GM18502 (cell line): ENCODE data around the gene DDX39B.

Experiments used
- ATAC-seq: cut with Tn5 transposase; IDR thresholded peaks from one replicate; pipeline ENCODE4 v1.9.1; 2021; ENCODE audit warnings: mild to moderate bottlenecking; ENCODE audit not compliant: unreplicated experiment, poor library complexity

The DDX39B gene

DNA sequence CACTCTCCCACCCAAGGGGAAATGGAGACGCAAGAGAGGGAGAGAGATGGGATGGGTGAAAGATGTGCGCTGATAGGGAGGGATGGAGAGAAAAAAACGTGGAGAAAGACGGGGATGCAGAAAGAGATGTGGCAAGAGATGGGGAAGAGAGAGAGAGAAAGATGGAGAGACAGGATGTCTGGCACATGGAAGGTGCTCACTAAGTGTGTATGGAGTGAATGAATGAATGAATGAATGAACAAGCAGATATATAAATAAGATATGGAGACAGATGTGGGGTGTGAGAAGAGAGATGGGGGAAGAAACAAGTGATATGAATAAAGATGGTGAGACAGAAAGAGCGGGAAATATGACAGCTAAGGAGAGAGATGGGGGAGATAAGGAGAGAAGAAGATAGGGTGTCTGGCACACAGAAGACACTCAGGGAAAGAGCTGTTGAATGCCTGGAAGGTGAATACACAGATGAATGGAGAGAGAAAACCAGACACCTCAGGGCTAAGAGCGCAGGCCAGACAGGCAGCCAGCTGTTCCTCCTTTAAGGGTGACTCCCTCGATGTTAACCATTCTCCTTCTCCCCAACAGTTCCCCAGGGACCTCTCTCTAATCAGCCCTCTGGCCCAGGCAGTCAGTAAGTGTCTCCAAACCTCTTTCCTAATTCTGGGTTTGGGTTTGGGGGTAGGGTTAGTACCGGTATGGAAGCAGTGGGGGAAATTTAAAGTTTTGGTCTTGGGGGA, 34.3 kb upstream of the DDX39B start:
- no peak for ATAC-seq

DNA sequence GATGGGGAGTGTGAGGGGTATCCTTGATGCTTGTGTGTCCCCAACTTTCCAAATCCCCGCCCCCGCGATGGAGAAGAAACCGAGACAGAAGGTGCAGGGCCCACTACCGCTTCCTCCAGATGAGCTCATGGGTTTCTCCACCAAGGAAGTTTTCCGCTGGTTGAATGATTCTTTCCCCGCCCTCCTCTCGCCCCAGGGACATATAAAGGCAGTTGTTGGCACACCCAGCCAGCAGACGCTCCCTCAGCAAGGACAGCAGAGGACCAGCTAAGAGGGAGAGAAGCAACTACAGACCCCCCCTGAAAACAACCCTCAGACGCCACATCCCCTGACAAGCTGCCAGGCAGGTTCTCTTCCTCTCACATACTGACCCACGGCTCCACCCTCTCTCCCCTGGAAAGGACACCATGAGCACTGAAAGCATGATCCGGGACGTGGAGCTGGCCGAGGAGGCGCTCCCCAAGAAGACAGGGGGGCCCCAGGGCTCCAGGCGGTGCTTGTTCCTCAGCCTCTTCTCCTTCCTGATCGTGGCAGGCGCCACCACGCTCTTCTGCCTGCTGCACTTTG, 33.6 kb upstream of the DDX39B start, which contains the start of gene TNF:
TSS of gene TNF (plus strand) at position 231 of the 567 bp plus-strand sequence. CDS start at position 408, 177 bp downstream.
- no peak for ATAC-seq

GRCh38 chr6:31574106-31575061, 32.6 kb upstream of the DDX39B start:
- ATAC-seq, result no peak

GRCh38 chr6:31573239-31574105, 31.7 kb upstream of the DDX39B start:
- no peak for ATAC-seq

DNA sequence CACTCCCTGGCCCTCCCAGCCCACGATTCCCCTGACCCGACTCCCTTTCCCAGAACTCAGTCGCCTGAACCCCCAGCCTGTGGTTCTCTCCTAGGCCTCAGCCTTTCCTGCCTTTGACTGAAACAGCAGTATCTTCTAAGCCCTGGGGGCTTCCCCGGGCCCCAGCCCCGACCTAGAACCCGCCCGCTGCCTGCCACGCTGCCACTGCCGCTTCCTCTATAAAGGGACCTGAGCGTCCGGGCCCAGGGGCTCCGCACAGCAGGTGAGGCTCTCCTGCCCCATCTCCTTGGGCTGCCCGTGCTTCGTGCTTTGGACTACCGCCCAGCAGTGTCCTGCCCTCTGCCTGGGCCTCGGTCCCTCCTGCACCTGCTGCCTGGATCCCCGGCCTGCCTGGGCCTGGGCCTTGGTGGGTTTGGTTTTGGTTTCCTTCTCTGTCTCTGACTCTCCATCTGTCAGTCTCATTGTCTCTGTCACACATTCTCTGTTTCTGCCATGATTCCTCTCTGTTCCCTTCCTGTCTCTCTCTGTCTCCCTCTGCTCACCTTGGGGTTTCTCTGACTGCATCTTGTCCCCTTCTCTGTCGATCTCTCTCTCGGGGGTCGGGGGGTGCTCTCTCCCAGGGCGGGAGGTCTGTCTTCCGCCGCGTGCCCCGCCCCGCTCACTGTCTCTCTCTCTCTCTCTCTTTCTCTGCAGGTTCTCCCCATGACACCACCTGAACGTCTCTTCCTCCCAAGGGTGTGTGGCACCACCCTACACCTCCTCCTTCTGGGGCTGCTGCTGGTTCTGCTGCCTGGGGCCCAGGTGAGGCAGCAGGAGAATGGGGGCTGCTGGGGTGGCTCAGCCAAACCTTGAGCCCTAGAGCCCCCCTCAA, 30.5 kb upstream of the DDX39B start, which contains the start of gene LTA:
TSS of gene LTA (plus strand) at position 249 of the 871 bp plus-strand sequence. CDS start at position 703, 454 bp downstream.
- no peak for ATAC-seq

- no peak for ATAC-seq
These were observed 28.2 kb upstream of the DDX39B start for GRCh38 chr6:31569861-31570536.

DNA sequence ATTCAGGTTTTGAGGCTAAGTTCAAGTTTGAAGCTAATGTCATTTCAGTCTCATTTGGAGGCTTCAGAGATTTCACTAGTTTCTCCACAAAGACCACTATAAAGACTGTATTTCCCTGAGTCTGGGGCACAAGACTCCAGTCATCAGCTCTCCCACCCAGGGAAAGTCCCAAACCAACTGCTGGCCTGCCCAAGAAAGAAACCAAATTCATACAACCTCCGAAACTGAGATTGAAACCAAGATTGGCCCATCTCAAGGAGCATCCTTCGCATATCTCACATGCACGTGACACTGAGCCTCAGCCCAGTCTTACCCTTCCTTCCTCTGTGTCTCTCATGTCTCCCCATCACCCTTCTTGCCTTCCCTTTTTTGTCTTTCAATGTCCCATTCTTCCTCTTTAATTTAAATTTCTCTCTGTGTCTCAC, 26.7 kb upstream of the DDX39B start:
- peak; percentile 68 for ATAC-seq

GRCh38 chr6:31567531-31568370, 25.9 kb upstream of the DDX39B start:
- no peak for ATAC-seq

DNA sequence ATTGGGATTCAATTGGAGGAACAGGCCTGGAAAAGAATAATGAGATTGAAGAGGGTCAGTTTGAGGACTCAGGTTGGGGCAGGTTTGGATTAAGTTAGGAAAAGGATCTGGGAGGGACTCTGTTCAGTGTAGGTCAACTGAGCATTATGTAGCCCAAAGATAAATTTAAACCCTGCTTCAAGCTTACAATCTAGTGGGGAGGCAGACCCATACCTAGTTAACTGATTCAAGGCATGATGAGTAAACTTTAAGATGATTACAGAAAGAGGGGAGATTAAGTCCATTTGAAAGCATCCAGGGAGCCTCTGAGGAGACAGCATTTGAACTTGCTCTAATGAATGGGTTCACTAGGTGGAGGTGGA, 18.9 kb upstream of the DDX39B start:
- ATAC-seq, result no peak

GRCh38 chr6:31559958-31560696, 18.3 kb upstream of the DDX39B start:
- peak; percentile 62 for ATAC-seq

DNA sequence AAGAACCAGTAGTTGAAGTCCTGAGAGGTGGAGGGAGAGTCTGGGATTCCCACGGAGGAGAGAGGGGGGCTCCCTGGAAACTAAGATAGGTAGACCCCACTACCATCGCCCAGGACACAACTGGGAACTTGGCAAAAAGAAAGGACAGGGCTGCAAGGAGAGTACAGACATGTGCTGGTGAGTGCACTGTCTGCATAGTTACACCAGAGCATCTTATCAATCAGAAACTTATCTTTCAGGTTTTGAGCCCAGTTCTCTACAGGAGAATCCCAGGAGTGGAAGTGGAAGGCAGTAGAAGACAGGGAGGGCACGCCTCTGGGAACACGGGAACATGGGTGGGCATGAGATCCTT, 17.8 kb upstream of the DDX39B start:
- ATAC-seq, result no peak

- peak; percentile 32 for ATAC-seq
These were observed 17.1 kb upstream of the DDX39B start for GRCh38 chr6:31558631-31559500.

DNA sequence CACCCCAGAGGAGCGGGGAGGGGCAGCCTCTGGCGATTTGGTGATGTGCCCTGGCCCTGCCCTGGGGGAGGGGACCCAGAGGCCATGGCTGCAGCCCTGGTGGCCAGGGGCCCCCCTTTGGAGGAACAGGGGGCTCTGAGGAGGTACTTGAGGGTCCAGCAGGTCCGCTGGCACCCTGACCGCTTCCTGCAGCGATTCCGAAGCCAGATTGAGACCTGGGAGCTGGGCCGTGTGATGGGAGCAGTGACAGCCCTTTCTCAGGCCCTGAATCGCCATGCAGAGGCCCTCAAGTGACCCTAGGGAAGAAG, 16.5 kb upstream of the DDX39B start:
- no peak for ATAC-seq

DNA sequence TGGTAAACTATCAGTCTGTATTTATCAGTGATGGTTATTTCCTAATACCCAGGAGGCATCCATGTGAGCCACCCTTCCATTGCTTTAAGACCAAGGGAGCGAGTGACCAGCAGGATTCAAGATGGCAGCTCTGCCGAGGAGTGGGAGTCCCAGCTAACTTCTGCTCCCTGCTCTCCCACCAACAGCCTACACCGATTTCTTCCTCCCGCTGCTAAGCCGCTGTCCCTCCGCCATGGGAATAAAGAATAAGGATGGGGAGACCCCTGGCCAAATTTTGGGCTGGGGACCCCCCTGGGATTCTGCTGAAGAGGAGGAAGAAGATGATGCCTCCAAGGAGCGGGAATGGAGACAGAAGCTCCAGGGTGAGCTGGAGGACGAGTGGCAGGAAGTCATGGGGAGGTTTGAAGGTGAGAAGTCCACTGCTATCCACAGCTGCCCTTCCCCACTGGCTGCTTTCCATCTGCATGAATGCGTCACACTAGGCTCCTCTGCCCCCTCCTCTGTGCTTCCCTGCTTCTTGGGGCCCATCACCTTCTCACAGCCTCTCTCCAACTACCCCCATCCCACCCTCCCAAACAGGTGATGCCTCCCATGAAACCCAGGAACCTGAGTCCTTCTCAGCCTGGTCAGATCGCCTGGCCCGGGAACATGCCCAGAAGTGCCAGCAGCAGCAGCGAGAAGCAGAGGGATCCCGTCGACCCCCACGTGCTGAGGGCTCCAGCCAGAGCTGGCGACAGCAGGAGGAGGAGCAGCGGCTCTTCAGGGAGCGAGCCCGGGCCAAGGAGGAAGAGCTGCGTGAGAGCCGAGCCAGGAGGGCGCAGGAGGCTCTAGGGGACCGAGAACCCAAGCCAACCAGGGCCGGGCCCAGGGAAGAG, 15.9 kb upstream of the DDX39B start:
- no peak for ATAC-seq

GRCh38 chr6:31556307-31556706, 14.5 kb upstream of the DDX39B start:
- no peak for ATAC-seq
